CD4-positive, alpha-beta T cell treated with Interferon alpha-2 for 1 hour (primary cell): ENCODE results near the gene MAML1.

Experiments
- DNase-seq, 2 donors: peaks; one replicate each; pipeline ENCODE4 v3.0.0-alpha.2; 2020 to 2022

The MAML1 gene

GRCh38 chr5:179793468-179794139 is 61.0 kb downstream of the MAML1 start, which contains the start of gene LTC4S:
Gene LTC4S, plus strand, starts transcription at chr5:179793986. Its CDS starts 95 bp downstream, at chr5:179794081.
- peak; percentile 58 to 71 for DNase-seq

- DNase-seq, result no peak
These were observed 61.5 kb downstream of the MAML1 start for GRCh38 chr5:179794171-179794570.

GRCh38 chr5:179794575-179794974 is 62.0 kb downstream of the MAML1 start:
- no peak for DNase-seq

GRCh38 chr5:179795049-179795862 is 62.6 kb downstream of the MAML1 start:
- DNase-seq, result no peak

GRCh38 chr5:179795863-179796833 is 63.5 kb downstream of the MAML1 start:
- peak; percentile 67 to 77 for DNase-seq

GRCh38 chr5:179796877-179797608 is 64.4 kb downstream of the MAML1 start:
- no peak for DNase-seq

- DNase-seq, result no peak
These were observed 65.1 kb downstream of the MAML1 start for GRCh38 chr5:179797741-179798140.

GRCh38 chr5:179798144-179798770 is 65.6 kb downstream of the MAML1 start:
- no peak for DNase-seq

GRCh38 chr5:179798771-179799643 is 66.4 kb downstream of the MAML1 start:
- no peak for DNase-seq

GRCh38 chr5:179799644-179799973 is 67.0 kb downstream of the MAML1 start:
- no peak for DNase-seq

GRCh38 chr5:179800071-179800695 is 67.6 kb downstream of the MAML1 start:
- no peak for DNase-seq

- no peak for DNase-seq
These were observed 68.1 kb downstream of the MAML1 start for GRCh38 chr5:179800696-179801201.

GRCh38 chr5:179801304-179802206 is 68.9 kb downstream of the MAML1 start:
- DNase-seq, result peak; percentile 84 to 87

- DNase-seq, result no peak
These were observed 69.7 kb downstream of the MAML1 start for GRCh38 chr5:179802207-179802883.

- DNase-seq, result no peak
These were observed 70.4 kb downstream of the MAML1 start for GRCh38 chr5:179802950-179803562.

GRCh38 chr5:179803651-179804554 is 71.3 kb downstream of the MAML1 start:
- DNase-seq, result peak in 1 of 2 donors; percentile 27

GRCh38 chr5:179804555-179804947 is 71.9 kb downstream of the MAML1 start:
- DNase-seq, result no peak
